Left ventricle myocardium inferior (tissue), 1 donor: Measurements from ENCODE around the gene STON2. TPM values are rescaled to one million over a fixed set of nuclear protein-coding genes. Genes with fewer than 3 reads are reported as not detected.

ENCODE experiments used
- DNase-seq: peaks from one replicate; pipeline ENCODE4 v3.0.0-alpha.2; 2020
- H3K27ac ChIP-seq: fragments of 200-600 bp; replicated peaks from 2 replicates; pipeline ENCODE4 v1.8.0; 2021
- H3K27me3 ChIP-seq: fragments of 200-600 bp; 2 replicates; pipeline ENCODE4 v1.8.0; 2021; ENCODE audit warnings: low read depth
- H3K36me3 ChIP-seq: fragments of 200-600 bp; 2 replicates; pipeline ENCODE4 v1.8.0; 2021
- H3K4me1 ChIP-seq: fragments of 200-600 bp; 2 replicates; pipeline ENCODE4 v1.8.0; 2021
- H3K4me3 ChIP-seq: fragments of 200-600 bp; 2 replicates; pipeline ENCODE4 v1.8.0; 2021; ENCODE audit warnings: mild to moderate bottlenecking, moderate library complexity
- H3K9me3 ChIP-seq: fragments of 200-600 bp; replicated peaks from 2 replicates; pipeline ENCODE4 v1.8.0; 2021
- CTCF ChIP-seq: fragments of 200-600 bp; IDR thresholded peaks from 2 replicates; pipeline ENCODE4 v1.8.0; 2021; ENCODE audit warnings: antibody characterized with exemption, mild to moderate bottlenecking, borderline replicate concordance
- intact Hi-C: fragments of 100-400 bp; cut with micrococcal nuclease; formaldehyde crosslinking; loops from one replicate; pipeline ENCODE4 v1.11.0; 2022
- total RNA-seq: library from RNA; stranded (reverse); fragmentation: NEBNext Ultra II Directional; extraction: Animal tissue kit (Norgen Biotek cat#: 25700); gene quantifications from one replicate; pipeline ENCODE4 v1.2.1, GENCODE V29; 2021
- donor health status: DM: no; HTN: yes; CAD: no; lungs with severe emphysema.

The STON2 gene
- total RNA-seq, 1 donor from 2014 or later = 8.3 TPM

DNA sequence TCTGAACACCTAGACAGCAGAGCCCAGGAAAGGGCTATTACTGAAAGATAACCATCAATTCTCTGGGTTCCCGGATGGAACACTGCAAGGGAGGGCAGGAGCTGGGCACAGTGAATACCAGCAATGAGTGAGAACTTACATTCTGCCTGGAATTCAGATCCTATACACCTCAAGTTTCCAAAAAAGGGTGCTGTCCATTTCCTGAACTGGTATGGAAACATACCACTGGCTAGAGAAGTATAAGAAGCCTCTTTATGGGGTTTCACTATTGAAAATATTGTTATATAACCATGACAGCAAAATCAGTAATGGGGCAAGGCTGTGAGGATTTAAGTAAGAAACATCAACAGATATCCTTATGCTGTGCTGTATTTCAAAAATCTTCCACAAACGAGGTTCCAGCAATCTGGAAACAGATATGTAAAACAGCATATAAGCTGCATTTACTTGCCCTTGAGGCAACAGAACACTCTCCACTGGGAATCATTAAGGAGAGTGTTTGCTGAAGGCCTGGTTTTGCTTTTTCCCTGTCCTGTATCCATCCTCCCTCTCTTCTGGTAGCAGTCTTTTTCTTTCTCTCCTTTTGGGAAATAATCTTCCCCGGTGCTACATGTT lies 126.1 kb downstream of the STON2 start:
- Histone ChIP-seq H3K4me3 (no peak overlapping the region), H3K9me3 (no peaks in the 10 kb centered on the region), H3K27ac (peak overlapping the region; percentile 59), H3K36me3 (no peaks in the 10 kb centered on the region), H3K27me3 (peaks cover 5% of the 10 kb centered on the region), H3K4me1 (peaks cover 31% of the 10 kb centered on the region)
- intact Hi-C loops = no loop called here
- no peak for TF ChIP-seq CTCF
- DNase-seq = no peak

DNA sequence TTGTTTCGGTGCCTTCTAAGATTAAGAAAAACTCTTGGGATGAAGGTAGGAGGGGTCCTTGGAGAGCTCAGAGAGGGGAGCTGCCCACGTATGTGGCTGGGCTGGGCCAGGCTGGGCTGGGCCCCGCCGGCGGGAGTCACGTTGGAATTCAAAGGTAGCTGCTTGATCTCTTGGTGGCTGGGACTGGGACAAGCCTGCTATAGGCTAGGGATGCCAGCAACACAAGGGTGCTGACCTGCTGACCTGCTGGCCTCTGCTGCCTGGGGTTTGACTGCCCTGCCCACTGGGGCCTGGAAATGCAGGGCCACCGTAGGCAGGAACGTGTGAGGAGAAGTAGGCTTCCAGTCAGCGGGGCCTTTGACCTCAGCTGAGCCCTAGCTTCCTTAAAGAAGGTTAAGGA lies 126.6 kb downstream of the STON2 start:
- H3K4me1 ChIP-seq = peaks cover 31% of the 10 kb centered on the region
- no peaks in the 10 kb centered on the region for H3K9me3 ChIP-seq
- peaks cover 11% of the 10 kb centered on the region for H3K27me3 ChIP-seq
- H3K27ac ChIP-seq = peak overlapping the region; percentile 59
- intact Hi-C loops = no loop called here
- no peaks in the 10 kb centered on the region for H3K36me3 ChIP-seq
- no peak for DNase-seq
- TF ChIP-seq CTCF = no peak
- H3K4me3 ChIP-seq = no peak overlapping the region

GRCh38 chr14:81272317-81272716 lies 127.8 kb downstream of the STON2 start:
- Histone ChIP-seq H3K36me3 (no peaks in the 10 kb centered on the region), H3K9me3 (no peaks in the 10 kb centered on the region), H3K27ac (peak overlapping the region; percentile 59), H3K27me3 (peaks cover 21% of the 10 kb centered on the region), H3K4me1 (peaks cover 31% of the 10 kb centered on the region), H3K4me3 (no peak overlapping the region)
- TF ChIP-seq CTCF = no peak
- DNase-seq = no peak
- intact Hi-C loops = no loop called here

GRCh38 chr14:81269979-81270375 lies 130.1 kb downstream of the STON2 start:
- TF ChIP-seq CTCF = no peak
- H3K27ac ChIP-seq = no peak overlapping the region

DNA sequence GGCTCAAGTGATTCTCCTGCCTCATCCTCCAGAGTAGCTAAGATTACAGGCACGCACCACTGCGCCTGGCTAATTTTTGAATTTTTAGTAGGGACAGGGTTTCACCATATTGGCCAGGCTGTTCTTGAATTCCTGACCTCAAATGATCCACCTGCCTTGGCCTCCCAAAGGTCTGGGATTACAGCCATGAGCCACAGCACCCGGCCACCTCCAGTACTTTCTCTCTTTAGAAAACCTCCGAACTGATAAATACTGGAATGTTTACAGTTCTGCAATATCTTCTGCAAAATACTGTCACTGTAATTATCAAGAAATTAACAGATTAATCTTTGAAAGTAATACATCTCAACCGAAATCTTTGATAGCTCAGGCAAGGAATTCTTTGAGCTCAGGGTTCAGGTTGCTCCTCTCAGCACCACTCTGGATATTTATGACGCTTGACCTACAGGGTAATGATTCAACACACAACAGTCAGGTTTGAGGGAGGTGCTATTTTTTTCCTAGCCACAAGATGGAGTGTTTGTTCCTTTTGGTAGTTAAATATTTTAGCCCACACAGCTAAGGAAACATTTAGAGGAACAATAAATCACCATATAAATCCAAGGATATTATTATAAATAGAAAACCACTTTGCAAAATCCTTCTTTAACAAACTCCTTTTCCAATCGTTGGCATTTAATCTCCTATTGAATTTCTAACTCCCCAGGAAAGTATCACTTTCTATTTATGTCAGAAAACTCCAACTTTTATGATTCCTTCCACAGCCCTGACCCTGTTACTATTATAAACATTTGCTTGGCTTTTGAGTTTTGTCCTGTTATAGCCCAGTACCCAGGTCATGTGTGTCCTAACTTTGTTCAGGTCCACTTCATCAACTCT lies 130.8 kb downstream of the STON2 start:
- intact Hi-C loops = loop anchor here (5.0 kb wide), 1 partner anchor 183 kb away; no protein-coding TSS in a partner anchor
- no peak for DNase-seq
- peaks cover 38% of the 10 kb centered on the region for H3K27me3 ChIP-seq
- H3K9me3 ChIP-seq = no peaks in the 10 kb centered on the region
- H3K27ac ChIP-seq = no peak overlapping the region
- peaks cover 16% of the 10 kb centered on the region for H3K4me1 ChIP-seq
- no peaks in the 10 kb centered on the region for H3K36me3 ChIP-seq
- H3K4me3 ChIP-seq = no peak overlapping the region
- peak; percentile 83 for TF ChIP-seq CTCF

More at GRCh38 chr14:81269979-81270375, 130.1 kb downstream of the STON2 start:
- H3K4me3 ChIP-seq = no peak overlapping the region
- peaks cover 35% of the 10 kb centered on the region for H3K27me3 ChIP-seq
- H3K36me3 ChIP-seq = no peaks in the 10 kb centered on the region
- intact Hi-C loops = loop anchor here (5.0 kb wide), 1 partner anchor 182 kb away; no protein-coding TSS in a partner anchor
- peaks cover 17% of the 10 kb centered on the region for H3K4me1 ChIP-seq
- no peak for DNase-seq
- H3K9me3 ChIP-seq = no peaks in the 10 kb centered on the region
